K562 (cell line): Measurements from ENCODE around the gene PLXNB2. TPM values are rescaled to one million over a fixed set of nuclear protein-coding genes. Genes with fewer than 3 reads are reported as not detected.

ENCODE experiments used
- CBX3 ChIP-seq, 2 experiments: IDR thresholded peaks; 1 replicate in 1 of 2; 2 replicates in 1 of 2; pipeline ENCODE4 v1.6.1; 2012; ENCODE audit warnings: inconsistent platforms in 2 of 2, low read length in 2 of 2, borderline replicate concordance in 1 of 2, control low read depth in 1 of 2
- EWSR1 ChIP-seq: fragments of 450-650 bp; IDR thresholded peaks from 2 replicates; pipeline ENCODE4 v1.6.1; 2018; ENCODE audit warnings: borderline replicate concordance, mild to moderate bottlenecking, low read depth, moderate library complexity; ENCODE audit not compliant: partially characterized antibody
- FOXJ2 ChIP-seq: fragments of 200-800 bp; sonication (Bioruptor generic); IDR thresholded peaks from 2 replicates; pipeline ENCODE4 v1.6.1; 2016; ENCODE audit warnings: missing genetic modification characterization, missing compliant biosample characterization
- HDAC6 ChIP-seq: IDR thresholded peaks from 2 replicates; pipeline ENCODE4 v1.6.1; 2012; ENCODE audit warnings: low read depth, mild to moderate bottlenecking, control low read depth, inconsistent platforms, low read length, moderate library complexity
- KDM5B ChIP-seq: fragments of 200-600 bp; sonication (generic); IDR thresholded peaks from 2 replicates; pipeline ENCODE4 v1.6.1; 2012; ENCODE audit warnings: low read depth, mild to moderate bottlenecking, moderate library complexity, low read length, control low read depth, inconsistent platforms; ENCODE audit not compliant: insufficient replicate concordance
- MEF2A ChIP-seq: IDR thresholded peaks from 2 replicates; pipeline ENCODE4 v1.6.1; 2011; ENCODE audit warnings: low read depth, mild to moderate bottlenecking, low read length, moderate library complexity; ENCODE audit not compliant: control insufficient read depth
- NUFIP1 ChIP-seq: fragments of 450-650 bp; IDR thresholded peaks from 2 replicates; pipeline ENCODE4 v1.6.1; 2018; ENCODE audit not compliant: partially characterized antibody
- POLR2B ChIP-seq: fragments of 450-650 bp; IDR thresholded peaks from 2 replicates; pipeline ENCODE4 v1.6.1; 2018; ENCODE audit warnings: low read depth; ENCODE audit not compliant: partially characterized antibody
- SMC3 ChIP-seq: conservative IDR thresholded peaks from 2 replicates; pipeline ENCODE4 v1.6.1; 2011; ENCODE audit warnings: low read depth, low read length, improper control_type of control experiment; ENCODE audit not compliant: insufficient read depth
- SPI1 ChIP-seq: IDR thresholded peaks from 2 replicates; pipeline ENCODE4 v1.6.1; 2011; ENCODE audit warnings: low read depth, low read length, control low read depth, borderline replicate concordance
- TARDBP ChIP-seq: fragments of 450-650 bp; IDR thresholded peaks from 2 replicates; pipeline ENCODE4 v1.6.1; 2016
- ZNF224 ChIP-seq: sonication (generic); formaldehyde crosslinking; IDR thresholded peaks from 2 replicates; pipeline ENCODE4 v1.8.0; 2022; ENCODE audit warnings: mild to moderate bottlenecking, missing genetic modification reagents
- ZNF232 ChIP-seq: sonication (generic); formaldehyde crosslinking; IDR thresholded peaks from 2 replicates; pipeline ENCODE4 v1.8.0; 2022; ENCODE audit warnings: mild to moderate bottlenecking, missing genetic modification reagents
- ZNF589 ChIP-seq: fragments of 200-800 bp; sonication (Bioruptor generic); IDR thresholded peaks from 2 replicates; pipeline ENCODE4 v1.6.1; 2016; ENCODE audit warnings: low read depth, missing genetic modification characterization, missing compliant biosample characterization
- ZNF696 ChIP-seq: fragments of 250-450 bp; sonication (Bioruptor Pico); conservative IDR thresholded peaks from 2 replicates; pipeline ENCODE4 v1.4.0; 2020; ENCODE audit warnings: mild to moderate bottlenecking, moderate library complexity
- polyA plus RNA-seq, 8 experiments: library from polyadenylated mRNA; depleted of rRNA in 4 of 8; stranded (reverse) in 5 of 8; unstranded in 3 of 8; fragments of >200 nt; fragmentation: Nextera tagmentation in 2 of 8; fragmentation: Illumina TruSeq in 1 of 8; extraction: Ambion mirVana in 2 of 8; extraction: Trizol in 1 of 8; gene quantifications; 2 replicates each; pipeline versions ENCODE4 v1.2.1 to v1.2.3, GENCODE V29; 2011 to 2014; ENCODE audit warnings: inconsistent platforms in 1 of 8, missing spikeins in 1 of 8
- total RNA-seq, 7 experiments: library from RNA; depleted of rRNA in 6 of 7; stranded (reverse); fragments of >200 nt in 6 of 7; fragmentation: Illumina TruSeq in 2 of 7; extraction: Trizol in 2 of 7; gene quantifications; 2 replicates each; pipeline versions ENCODE4 v1.2.1 to v1.2.3, GENCODE V29; 2011 to 2021; ENCODE audit warnings: low replicate concordance in 1 of 7
- TF ChIP-seq, protein P1 (sequence below): sonication (generic); formaldehyde crosslinking; IDR thresholded peaks from 2 replicates; pipeline ENCODE4 v1.4.0; 2020; ENCODE audit warnings: mild to moderate bottlenecking, missing genetic modification reagents
- TF ChIP-seq, protein P2 (sequence below): fragments of 450-650 bp; formaldehyde crosslinking; IDR thresholded peaks from 2 replicates; pipeline ENCODE4 v1.4.0; 2022; ENCODE audit warnings: mild to moderate bottlenecking, moderate library complexity
- TF ChIP-seq, protein P3 (sequence below): fragments of 250-450 bp; sonication (Bioruptor Pico); IDR thresholded peaks from 2 replicates; pipeline ENCODE4 v1.4.0; 2020; ENCODE audit warnings: mild to moderate bottlenecking, moderate library complexity
- TF ChIP-seq, protein P4 (sequence below): sonication (generic); formaldehyde crosslinking; IDR thresholded peaks from 2 replicates; pipeline ENCODE4 v1.8.1; 2023; ENCODE audit warnings: mild to moderate bottlenecking, missing genetic modification reagents
- TF ChIP-seq, protein P5 (sequence below): fragments of 450-650 bp; conservative IDR thresholded peaks from 2 replicates; pipeline ENCODE4 v1.6.1; 2016; ENCODE audit warnings: missing genetic modification characterization, low read depth, mild to moderate bottlenecking, missing compliant biosample characterization, moderate library complexity

Gene PLXNB2
- total and polyA plus RNA-seq, 9 of the 15 experiments (the other 6 are each of a cell fraction or from before 2014, with no cell fraction given): 0.15 to 45.1 (median 13.6) TPM

DNA sequence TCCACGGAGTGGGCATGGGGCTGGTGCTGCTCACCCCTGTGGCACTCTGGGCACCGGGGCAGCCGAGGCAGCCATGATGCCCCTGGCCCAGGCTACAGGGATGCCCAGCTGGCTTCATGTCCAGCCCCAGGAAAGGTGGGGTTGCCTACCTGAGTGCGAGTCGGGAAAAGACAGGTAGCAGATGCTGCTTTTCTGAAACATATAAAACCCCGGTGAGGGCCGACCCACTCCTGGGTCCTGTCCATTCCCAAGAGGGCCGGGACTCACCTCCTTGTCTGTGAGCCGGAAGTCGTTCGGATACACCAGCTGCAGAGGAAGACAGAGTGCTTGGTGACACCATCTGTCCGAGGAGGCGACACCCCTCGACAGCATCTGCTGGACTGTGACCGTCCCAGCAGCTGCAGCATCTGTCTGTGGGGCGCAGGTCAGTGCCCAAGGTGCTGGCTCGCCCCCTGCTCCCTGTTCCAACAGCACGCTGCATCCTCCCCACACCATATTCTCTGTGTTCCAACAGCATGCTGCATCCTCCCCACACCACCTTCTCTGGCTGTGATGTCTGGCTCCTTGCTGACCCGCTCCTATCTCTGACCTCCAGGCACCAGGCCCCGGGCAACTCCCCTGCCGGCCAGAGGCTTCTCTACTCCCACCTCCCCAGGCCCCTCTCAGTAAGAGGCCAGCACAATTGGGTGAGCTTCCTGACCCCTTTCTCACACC lies 11.4 kb upstream of the PLXNB2 start (continued):
- TF ChIP-seq, protein P1, sequence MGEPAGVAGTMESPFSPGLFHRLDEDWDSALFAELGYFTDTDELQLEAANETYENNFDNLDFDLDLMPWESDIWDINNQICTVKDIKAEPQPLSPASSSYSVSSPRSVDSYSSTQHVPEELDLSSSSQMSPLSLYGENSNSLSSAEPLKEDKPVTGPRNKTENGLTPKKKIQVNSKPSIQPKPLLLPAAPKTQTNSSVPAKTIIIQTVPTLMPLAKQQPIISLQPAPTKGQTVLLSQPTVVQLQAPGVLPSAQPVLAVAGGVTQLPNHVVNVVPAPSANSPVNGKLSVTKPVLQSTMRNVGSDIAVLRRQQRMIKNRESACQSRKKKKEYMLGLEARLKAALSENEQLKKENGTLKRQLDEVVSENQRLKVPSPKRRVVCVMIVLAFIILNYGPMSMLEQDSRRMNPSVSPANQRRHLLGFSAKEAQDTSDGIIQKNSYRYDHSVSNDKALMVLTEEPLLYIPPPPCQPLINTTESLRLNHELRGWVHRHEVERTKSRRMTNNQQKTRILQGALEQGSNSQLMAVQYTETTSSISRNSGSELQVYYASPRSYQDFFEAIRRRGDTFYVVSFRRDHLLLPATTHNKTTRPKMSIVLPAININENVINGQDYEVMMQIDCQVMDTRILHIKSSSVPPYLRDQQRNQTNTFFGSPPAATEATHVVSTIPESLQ (CRISPR knock-in tag): no peak
- TF ChIP-seq ZNF589 (CRISPR knock-in tag): 0 out of 2 replicates have a peak, but pooled peaks have one; percentile 49
- TF ChIP-seq POLR2B: no peak
- no peak for TF ChIP-seq ZNF224 (CRISPR knock-in tag)
- TF ChIP-seq SMC3: no peak
- no peak for TF ChIP-seq NUFIP1
- no peak for TF ChIP-seq KDM5B
- TF ChIP-seq MEF2A: no peak
- TF ChIP-seq EWSR1: no peak
- no peak for TF ChIP-seq CBX3 (IDR thresholded peaks at IDR 0.05; ENCODE audit: borderline replicate concordance in 1 of 2, low read length in 2 of 2)
- TF ChIP-seq, protein P2, sequence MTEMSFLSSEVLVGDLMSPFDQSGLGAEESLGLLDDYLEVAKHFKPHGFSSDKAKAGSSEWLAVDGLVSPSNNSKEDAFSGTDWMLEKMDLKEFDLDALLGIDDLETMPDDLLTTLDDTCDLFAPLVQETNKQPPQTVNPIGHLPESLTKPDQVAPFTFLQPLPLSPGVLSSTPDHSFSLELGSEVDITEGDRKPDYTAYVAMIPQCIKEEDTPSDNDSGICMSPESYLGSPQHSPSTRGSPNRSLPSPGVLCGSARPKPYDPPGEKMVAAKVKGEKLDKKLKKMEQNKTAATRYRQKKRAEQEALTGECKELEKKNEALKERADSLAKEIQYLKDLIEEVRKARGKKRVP (CRISPR knock-in tag): no peak
- TF ChIP-seq ZNF696 (CRISPR knock-in tag): no peak
- TF ChIP-seq HDAC6: no peak
- TF ChIP-seq, protein P3, sequence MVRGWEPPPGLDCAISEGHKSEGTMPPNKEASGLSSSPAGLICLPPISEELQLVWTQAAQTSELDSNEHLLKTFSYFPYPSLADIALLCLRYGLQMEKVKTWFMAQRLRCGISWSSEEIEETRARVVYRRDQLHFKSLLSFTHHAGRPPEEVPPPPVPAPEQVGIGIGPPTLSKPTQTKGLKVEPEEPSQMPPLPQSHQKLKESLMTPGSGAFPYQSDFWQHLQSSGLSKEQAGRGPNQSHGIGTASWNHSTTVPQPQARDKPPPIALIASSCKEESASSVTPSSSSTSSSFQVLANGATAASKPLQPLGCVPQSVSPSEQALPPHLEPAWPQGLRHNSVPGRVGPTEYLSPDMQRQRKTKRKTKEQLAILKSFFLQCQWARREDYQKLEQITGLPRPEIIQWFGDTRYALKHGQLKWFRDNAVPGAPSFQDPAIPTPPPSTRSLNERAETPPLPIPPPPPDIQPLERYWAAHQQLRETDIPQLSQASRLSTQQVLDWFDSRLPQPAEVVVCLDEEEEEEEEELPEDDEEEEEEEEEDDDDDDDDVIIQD (CRISPR knock-in tag): no peak
- TF ChIP-seq TARDBP: no peak
- TF ChIP-seq FOXJ2 (tag): no peak
- TF ChIP-seq, protein P4, sequence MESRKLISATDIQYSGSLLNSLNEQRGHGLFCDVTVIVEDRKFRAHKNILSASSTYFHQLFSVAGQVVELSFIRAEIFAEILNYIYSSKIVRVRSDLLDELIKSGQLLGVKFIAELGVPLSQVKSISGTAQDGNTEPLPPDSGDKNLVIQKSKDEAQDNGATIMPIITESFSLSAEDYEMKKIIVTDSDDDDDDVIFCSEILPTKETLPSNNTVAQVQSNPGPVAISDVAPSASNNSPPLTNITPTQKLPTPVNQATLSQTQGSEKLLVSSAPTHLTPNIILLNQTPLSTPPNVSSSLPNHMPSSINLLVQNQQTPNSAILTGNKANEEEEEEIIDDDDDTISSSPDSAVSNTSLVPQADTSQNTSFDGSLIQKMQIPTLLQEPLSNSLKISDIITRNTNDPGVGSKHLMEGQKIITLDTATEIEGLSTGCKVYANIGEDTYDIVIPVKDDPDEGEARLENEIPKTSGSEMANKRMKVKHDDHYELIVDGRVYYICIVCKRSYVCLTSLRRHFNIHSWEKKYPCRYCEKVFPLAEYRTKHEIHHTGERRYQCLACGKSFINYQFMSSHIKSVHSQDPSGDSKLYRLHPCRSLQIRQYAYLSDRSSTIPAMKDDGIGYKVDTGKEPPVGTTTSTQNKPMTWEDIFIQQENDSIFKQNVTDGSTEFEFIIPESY (CRISPR knock-in tag): no peak
- no peak for TF ChIP-seq ZNF232 (CRISPR knock-in tag)
- TF ChIP-seq, protein P5, sequence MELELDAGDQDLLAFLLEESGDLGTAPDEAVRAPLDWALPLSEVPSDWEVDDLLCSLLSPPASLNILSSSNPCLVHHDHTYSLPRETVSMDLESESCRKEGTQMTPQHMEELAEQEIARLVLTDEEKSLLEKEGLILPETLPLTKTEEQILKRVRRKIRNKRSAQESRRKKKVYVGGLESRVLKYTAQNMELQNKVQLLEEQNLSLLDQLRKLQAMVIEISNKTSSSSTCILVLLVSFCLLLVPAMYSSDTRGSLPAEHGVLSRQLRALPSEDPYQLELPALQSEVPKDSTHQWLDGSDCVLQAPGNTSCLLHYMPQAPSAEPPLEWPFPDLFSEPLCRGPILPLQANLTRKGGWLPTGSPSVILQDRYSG (tag): no peak
- TF ChIP-seq SPI1: no peak
